ENCODE results near the gene PARD3.

The PARD3 gene

DNA sequence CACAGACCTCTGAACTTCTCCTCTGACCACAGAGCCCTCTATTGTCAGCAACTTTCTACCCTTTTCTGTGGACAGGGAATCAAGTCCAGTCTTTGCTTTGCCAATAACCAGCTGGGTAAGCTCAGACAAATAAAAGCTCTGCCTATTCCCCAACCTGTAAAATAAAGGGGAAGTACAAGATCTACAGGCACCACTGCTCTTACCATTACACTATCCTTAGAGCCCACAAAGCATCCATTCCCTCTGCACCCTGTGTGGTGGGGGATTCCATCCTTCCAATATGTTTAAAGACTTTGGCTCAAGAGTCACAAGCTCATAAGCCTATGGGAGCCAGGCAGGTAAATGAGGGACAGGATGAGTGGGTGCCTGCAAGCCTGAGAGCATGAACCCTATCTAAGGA is 88.2 kb downstream of the PARD3 start:
- ChIA-PET CTCF (no interaction called here), POLR2A (no interaction called here)
- DNase-seq (ENCODE audit: extremely low spot score), result no peak
- TF ChIP-seq BHLHE40 (IDR thresholded peaks at IDR 0.05; ENCODE audit: borderline replicate concordance), result no peak
- no peak for TF ChIP-seq FOXM1 (IDR thresholded peaks at IDR 0.05; ENCODE audit: borderline replicate concordance)
- TF ChIP-seq TARDBP (IDR thresholded peaks at IDR 0.05), result no peak
- TF ChIP-seq, protein P1, sequence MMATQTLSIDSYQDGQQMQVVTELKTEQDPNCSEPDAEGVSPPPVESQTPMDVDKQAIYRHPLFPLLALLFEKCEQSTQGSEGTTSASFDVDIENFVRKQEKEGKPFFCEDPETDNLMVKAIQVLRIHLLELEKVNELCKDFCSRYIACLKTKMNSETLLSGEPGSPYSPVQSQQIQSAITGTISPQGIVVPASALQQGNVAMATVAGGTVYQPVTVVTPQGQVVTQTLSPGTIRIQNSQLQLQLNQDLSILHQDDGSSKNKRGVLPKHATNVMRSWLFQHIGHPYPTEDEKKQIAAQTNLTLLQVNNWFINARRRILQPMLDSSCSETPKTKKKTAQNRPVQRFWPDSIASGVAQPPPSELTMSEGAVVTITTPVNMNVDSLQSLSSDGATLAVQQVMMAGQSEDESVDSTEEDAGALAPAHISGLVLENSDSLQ (IDR thresholded peaks at IDR 0.05), result no peak
- no peak for TF ChIP-seq L3MBTL2 (conservative IDR thresholded peaks at IDR 0.05)
- TF ChIP-seq CTBP1 (IDR thresholded peaks at IDR 0.05; ENCODE audit: borderline replicate concordance), result no peak
- TF ChIP-seq ARNT (IDR thresholded peaks at IDR 0.05), result no peak
- no peak for TF ChIP-seq NFRKB (IDR thresholded peaks at IDR 0.05)
- TF ChIP-seq ZNF384 (IDR thresholded peaks at IDR 0.05), result no peak
- TF ChIP-seq HDGF (IDR thresholded peaks at IDR 0.05; ENCODE audit: borderline replicate concordance), result no peak
- TF ChIP-seq LEF1 (IDR thresholded peaks at IDR 0.05; ENCODE audit: borderline replicate concordance), result no peak
- TF ChIP-seq ELF4 (IDR thresholded peaks at IDR 0.05), result no peak

DNA sequence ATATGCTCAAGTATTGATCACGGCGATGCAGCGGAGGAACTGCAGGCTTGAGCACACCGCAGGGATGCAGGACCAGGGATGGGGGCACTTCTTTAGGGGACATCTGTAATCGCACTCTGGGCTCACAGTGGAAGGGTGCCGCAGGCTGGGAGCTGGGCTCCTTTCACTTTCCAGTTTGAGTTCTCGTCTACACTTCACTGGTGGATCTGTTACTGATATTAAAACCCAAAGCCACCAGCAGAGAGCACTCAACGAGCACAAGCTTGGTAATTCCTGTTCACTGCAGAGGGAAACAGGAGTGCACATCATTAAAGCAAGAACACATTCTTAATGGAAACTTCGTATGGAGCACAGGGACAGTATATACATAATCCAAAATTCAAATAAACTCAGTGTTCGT is 91.3 kb downstream of the PARD3 start:
- DNase-seq (ENCODE audit: extremely low spot score), result peak; percentile 24
- ChIA-PET POLR2A (no interaction called here), CTCF (interaction anchor here (0.6 to 1.2 kb wide), 7 partner anchors 9 to 271 kb away, joined by 3 to 10 read pairs (median 3); no protein-coding TSS in a partner anchor)
- TF ChIP-seq ARNT (IDR thresholded peaks at IDR 0.05) (no peak), BHLHE40 (IDR thresholded peaks at IDR 0.05; ENCODE audit: borderline replicate concordance) (no peak), ELF4 (IDR thresholded peaks at IDR 0.05) (no peak), TARDBP (IDR thresholded peaks at IDR 0.05) (no peak), LEF1 (IDR thresholded peaks at IDR 0.05; ENCODE audit: borderline replicate concordance) (no peak)

DNA sequence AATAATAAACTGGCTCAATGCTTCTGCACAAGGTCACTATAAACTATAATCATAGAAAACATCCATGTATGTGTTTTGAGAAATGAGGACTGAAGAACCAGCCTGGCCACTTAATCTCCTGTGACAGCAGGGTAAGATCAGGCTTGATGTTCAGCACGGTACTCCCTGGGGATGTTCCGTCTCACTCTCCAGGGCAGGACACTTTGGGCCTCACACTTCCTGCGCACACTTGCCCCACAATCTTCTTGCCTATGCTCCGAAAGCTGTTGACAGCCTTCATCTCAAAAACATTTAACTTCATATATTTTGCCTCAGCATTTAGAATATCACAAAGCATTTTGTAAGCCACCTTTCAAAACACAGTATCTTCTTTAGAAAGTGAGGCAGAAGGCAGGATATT is 92.7 kb downstream of the PARD3 start:
- POLR2A ChIA-PET, result no interaction called here
- CTCF ChIA-PET, result interaction anchor here (1.2 to 1.4 kb wide), 2 partner anchors 11 to 43 kb away, joined by 3 to 10 read pairs; no protein-coding TSS in a partner anchor

DNA sequence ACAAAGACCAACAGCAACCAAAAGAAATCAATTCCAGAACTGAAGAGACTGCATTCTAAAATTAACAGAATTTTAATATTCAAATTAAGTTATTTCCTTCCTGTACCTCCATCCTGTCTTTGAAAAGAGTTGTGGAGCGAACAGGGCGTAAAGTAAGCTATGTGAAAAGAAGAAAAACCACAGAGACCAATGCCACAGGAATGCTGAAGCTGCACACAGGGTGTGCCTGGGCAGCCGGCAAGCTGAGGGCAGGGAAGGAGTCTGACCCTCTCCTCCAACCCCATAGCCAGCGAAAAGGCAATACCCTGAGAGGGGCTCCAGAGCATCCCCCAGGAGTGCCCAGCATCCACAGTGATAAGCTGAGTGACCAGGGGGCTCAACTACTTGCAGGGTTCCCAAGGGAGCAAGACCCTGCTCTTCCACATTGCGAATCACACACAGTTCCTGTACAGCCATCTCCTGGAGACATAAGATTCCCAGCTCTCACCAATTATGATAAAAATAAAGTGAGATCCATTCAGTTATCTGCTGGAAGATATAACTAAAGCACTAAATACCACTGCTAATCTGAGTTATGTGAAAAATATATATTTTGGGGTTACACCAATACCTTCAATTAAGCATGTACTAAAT is 93.8 kb downstream of the PARD3 start:
- DNase-seq (ENCODE audit: extremely low spot score), result no peak
- ChIA-PET POLR2A (no interaction called here), CTCF (interaction anchor here (0.8 to 1.4 kb wide), 3 partner anchors 12 to 274 kb away, joined by 3 to 11 read pairs (median 6); no protein-coding TSS in a partner anchor)
- TF ChIP-seq ZNF384 (IDR thresholded peaks at IDR 0.05), result no peak

More for the DNA sequence above, 92.7 kb downstream of the PARD3 start:
- no peak for DNase-seq (ENCODE audit: extremely low spot score)
- TF ChIP-seq FOXA1 (IDR thresholded peaks at IDR 0.05) (no peak), TARDBP (IDR thresholded peaks at IDR 0.05) (no peak), LEF1 (IDR thresholded peaks at IDR 0.05; ENCODE audit: borderline replicate concordance) (no peak), L3MBTL2 (conservative IDR thresholded peaks at IDR 0.05) (no peak), HDGF (IDR thresholded peaks at IDR 0.05; ENCODE audit: borderline replicate concordance) (no peak), SP1 (IDR thresholded peaks at IDR 0.05) (no peak), NFRKB (IDR thresholded peaks at IDR 0.05) (no peak), SUZ12 (IDR thresholded peaks at IDR 0.05) (no peak), FOXK2 (IDR thresholded peaks at IDR 0.05) (no peak), FOXM1 (IDR thresholded peaks at IDR 0.05; ENCODE audit: borderline replicate concordance) (no peak), CTBP1 (IDR thresholded peaks at IDR 0.05; ENCODE audit: borderline replicate concordance) (no peak), ARNT (IDR thresholded peaks at IDR 0.05) (no peak), BHLHE40 (IDR thresholded peaks at IDR 0.05; ENCODE audit: borderline replicate concordance) (no peak), ELF4 (IDR thresholded peaks at IDR 0.05) (no peak), ZNF384 (IDR thresholded peaks at IDR 0.05) (no peak)
- TF ChIP-seq, protein P1 (IDR thresholded peaks at IDR 0.05), result no peak

DNA sequence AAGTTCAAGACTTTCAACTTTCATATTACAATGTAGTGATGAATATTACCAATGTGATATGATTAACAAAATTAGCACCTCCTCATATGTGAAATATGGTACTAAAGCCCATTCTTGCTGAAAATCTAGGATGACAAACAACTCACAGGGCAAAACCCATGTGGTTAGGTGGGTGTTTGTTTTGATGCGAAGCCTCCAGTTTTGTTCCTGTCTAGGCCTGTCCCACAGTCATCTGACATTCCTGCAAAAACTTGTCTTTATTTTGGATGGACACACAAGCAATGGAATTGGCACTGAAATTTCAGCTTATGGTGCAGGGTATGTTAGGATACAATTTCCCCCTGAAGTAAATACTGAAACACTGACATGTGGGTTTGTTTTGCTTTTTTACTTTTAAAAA is 95.3 kb downstream of the PARD3 start:
- no peak for DNase-seq (ENCODE audit: extremely low spot score)
- ChIA-PET CTCF (no interaction called here), POLR2A (no interaction called here)
- TF ChIP-seq L3MBTL2 (conservative IDR thresholded peaks at IDR 0.05) (no peak), ARNT (IDR thresholded peaks at IDR 0.05) (no peak), FOXA1 (IDR thresholded peaks at IDR 0.05) (no peak), ELF4 (IDR thresholded peaks at IDR 0.05) (no peak)

DNA sequence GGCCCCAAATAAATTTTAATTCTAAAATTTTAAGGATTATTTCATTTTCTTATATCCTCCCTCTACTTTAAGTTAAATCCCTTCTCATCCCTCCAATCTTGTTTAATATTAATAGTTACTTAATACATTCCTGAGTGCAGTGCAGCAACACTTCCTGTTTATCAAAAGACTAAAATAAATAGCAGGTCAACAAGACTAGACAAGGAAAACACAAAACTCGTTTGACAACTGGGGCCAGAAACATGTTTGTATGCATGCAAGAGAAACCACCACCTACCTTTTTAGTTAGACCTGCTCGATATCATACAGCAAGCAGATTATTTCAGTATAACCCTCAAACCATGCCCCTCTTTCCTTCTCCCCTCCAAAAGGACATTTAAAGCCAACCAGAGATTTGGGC is 95.8 kb downstream of the PARD3 start:
- CTCF ChIA-PET, result no interaction called here
- no peak for TF ChIP-seq TARDBP (IDR thresholded peaks at IDR 0.05)
- no peak for TF ChIP-seq SUZ12 (IDR thresholded peaks at IDR 0.05)
- TF ChIP-seq BHLHE40 (IDR thresholded peaks at IDR 0.05; ENCODE audit: borderline replicate concordance), result no peak
- no peak for TF ChIP-seq FOXK2 (IDR thresholded peaks at IDR 0.05)
- TF ChIP-seq FOXA1 (IDR thresholded peaks at IDR 0.05), result no peak
- no peak for TF ChIP-seq SP1 (IDR thresholded peaks at IDR 0.05)
- TF ChIP-seq ZNF384 (IDR thresholded peaks at IDR 0.05), result no peak
- POLR2A ChIA-PET, result no interaction called here
- no peak for DNase-seq (ENCODE audit: extremely low spot score)

DNA sequence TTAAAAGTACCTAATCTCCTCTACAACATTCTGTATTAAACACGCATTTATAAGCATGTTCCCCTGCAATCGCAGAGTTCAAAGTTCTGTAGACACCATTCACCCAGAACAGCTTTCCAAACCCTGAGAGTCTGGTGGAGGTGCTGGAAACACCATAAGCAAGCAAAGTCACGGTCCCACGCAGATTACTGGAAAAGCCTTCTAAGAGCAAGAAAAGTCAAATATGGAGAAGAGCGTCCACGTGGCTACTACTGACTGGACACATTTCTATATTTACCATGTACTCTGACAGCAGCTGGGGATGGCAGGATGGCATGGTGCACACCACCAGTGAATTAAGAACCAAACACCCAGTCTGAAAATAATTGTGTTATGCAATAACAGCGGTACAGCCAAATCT is 97.7 kb downstream of the PARD3 start:
- TF ChIP-seq LEF1 (IDR thresholded peaks at IDR 0.05; ENCODE audit: borderline replicate concordance) (no peak), SUZ12 (IDR thresholded peaks at IDR 0.05) (no peak), FOXK2 (IDR thresholded peaks at IDR 0.05) (no peak), NFRKB (IDR thresholded peaks at IDR 0.05) (no peak), SP1 (IDR thresholded peaks at IDR 0.05) (no peak), BHLHE40 (IDR thresholded peaks at IDR 0.05; ENCODE audit: borderline replicate concordance) (no peak), ELF4 (IDR thresholded peaks at IDR 0.05) (no peak), L3MBTL2 (conservative IDR thresholded peaks at IDR 0.05) (no peak), ARNT (IDR thresholded peaks at IDR 0.05) (no peak), ZNF384 (IDR thresholded peaks at IDR 0.05) (no peak), CTBP1 (IDR thresholded peaks at IDR 0.05; ENCODE audit: borderline replicate concordance) (no peak), FOXM1 (IDR thresholded peaks at IDR 0.05; ENCODE audit: borderline replicate concordance) (no peak), TARDBP (IDR thresholded peaks at IDR 0.05) (no peak), HDGF (IDR thresholded peaks at IDR 0.05; ENCODE audit: borderline replicate concordance) (no peak), FOXA1 (IDR thresholded peaks at IDR 0.05) (no peak)
- TF ChIP-seq, protein P1 (IDR thresholded peaks at IDR 0.05), result no peak
- CTCF ChIA-PET, result no interaction called here
- no peak for DNase-seq (ENCODE audit: extremely low spot score)
- POLR2A ChIA-PET, result no interaction called here
